Measurements from ENCODE around the gene RAB23.

Gene RAB23

DNA sequence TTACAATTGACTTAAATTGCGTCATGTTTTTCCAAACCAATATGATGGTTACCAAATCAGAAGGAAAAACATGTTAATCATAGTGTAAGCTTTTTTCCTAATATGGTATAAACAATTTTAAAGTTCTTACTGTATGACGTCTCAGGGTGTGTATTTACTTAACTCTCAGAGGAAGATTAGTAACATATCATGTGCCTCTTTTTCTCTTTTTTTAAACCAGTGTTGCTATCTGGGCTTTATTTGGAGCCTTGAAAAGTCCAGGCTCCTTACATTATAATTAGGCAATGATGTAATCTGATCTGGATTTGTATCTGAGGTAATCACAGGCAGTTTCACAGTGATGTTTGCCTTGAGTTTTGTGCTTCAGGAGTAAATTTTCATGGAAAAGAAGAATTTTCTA lies 20.4 kb upstream of the RAB23 start:
- DNase-seq = no peak

DNA sequence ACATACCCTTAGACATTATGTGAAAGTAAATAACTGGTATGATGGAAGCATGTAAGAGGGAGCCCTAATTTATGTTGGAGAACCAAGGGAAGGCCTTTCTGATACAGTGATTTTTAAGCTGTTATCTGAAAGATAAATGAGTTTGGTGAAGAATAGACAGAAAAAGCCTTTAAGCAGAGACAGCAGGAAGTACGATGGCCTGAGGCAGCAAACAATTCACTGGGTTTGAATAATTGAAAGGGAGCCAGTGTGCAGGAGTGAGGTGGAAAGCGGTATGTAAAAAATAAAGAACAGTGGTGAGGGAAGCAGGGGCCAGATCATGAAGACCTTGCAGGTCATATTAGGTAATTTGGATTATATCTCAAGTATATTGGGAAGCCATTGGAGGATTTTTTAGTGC lies 4.1 kb upstream of the RAB23 start:
- DNase-seq = no peak

DNA sequence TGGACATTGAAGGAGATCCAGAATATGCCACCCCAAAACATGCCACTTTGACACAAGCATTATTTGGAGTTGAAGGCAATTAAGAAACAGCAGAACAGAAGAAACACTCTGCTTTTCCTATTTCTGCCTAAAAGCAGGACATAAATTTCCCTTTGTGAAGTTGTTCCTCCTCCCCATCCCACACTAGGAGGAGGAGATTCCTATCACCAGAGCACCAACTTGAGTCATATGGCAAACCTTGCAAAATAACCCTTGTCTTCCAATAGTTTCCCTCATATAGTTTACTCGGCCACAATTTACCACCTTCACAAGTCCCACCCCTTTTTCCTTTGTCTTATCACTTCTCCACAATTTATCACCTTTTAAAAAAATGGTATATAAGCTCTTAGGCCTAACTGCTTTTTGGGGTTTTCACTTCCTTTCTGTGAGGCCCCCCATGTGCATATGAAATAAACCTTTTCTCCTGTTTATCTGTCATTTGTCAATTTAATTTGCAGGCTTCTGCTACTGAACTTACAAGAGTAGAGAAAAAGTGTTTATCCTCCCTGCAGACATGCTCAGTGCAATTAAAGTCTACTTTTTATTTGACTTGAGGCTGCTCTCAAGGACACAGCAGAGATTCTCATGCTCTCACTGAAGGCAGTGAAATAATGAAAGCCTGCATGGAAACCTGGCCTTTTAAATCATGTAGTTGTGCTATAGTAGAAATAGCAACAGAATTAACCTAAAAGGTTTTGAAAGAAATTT lies 2.8 kb upstream of the RAB23 start:
- no peak for DNase-seq

DNA sequence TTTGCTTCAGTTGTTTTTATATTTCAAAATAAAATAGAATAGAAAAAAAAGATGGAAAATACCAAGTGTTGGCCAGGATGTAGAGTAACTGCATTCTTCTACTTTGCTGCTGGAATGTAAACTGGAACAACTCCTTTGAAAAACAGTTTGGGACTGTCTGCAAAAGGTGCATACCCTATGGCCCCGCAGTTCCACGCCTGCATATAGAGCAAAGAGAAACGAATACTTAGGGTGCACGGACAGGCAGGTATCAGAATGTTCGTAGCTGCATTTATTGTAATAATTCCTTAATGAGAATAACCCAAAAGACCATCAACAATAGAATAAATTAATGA lies 603 bp upstream of the RAB23 start:
- no peak for DNase-seq

DNA sequence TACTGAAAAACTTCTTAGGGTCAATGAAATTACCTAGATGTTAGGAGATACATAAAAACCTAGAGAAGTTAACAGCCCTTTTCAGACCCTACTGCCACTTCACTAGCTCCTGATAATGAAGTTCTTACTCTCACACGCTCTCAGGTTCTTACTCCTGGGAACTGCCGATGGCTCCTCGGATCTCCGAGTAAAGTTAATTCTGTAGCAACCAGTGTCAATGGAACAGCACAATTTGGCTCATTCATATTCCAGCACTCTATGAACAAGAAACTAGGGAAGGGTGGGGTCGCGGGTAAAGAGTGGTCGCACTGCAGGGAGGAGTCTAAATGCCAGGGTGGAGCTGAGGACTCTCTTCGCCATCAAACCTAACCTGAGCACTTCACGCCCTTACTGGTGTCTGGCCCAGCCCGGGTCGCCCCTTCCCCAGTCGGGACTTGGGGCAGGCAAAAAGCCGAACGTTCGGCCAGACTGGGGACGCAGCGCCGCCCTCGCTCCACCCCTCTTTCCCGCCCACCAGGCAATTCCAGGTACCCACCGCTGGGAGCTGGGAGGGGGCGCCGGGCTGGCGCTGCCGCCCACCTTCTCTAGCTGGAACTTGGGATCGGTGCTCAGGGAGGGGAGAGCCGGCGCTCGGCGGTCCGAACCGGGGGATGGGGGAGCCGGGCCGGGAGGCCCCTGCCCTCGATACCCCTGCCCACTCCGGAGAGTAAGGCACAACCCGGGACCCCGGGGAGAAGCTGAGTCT lies 744 bp downstream of the RAB23 start:
- peak; percentile 88 for DNase-seq

DNA sequence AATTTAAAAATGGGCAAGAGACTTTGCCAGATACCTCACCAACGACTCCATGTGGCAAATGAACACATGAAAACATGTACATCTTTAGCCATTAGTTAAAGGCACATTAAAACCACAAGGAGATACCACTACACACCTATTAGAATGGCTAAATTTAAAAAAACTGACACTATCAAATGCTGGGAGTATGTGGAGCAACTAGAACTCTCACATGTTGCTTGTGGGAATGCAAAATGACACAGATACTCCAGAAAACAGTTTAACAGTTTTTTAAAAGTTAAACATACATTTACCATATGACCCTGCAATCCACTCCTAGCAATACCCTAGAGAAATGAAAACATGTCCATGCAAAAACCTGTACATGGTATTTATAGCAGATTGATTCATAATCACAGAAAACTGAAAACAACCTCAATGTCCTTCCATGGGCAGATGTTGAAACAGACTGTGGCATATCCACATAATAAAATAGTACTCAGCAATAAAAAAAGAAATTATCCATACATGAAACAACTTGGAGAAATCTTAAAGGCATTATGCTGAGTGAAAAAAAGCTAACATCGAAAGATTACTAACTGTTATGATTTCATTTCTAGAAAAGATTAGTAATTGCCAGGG lies 1.9 kb downstream of the RAB23 start:
- DNase-seq = no peak

DNA sequence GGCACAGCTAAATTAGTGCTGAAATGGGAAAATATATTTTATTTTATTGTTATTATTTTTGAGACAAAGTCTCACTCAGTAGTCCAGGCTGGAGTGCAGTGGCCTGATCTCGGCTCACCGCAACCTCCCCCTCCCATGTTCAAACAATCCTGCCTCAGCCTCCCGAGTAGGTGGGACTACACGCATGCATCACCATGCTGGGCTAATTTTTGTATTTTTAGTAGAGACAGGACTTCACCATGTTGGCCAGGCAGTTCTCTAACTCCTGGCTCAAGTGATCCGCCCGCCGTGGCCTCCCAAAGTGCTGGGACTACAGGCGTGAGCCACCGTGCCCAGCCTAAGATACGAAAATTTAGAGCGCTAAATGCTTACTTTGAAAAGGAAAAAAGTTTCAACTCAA lies 4.8 kb downstream of the RAB23 start:
- DNase-seq = no peak

DNA sequence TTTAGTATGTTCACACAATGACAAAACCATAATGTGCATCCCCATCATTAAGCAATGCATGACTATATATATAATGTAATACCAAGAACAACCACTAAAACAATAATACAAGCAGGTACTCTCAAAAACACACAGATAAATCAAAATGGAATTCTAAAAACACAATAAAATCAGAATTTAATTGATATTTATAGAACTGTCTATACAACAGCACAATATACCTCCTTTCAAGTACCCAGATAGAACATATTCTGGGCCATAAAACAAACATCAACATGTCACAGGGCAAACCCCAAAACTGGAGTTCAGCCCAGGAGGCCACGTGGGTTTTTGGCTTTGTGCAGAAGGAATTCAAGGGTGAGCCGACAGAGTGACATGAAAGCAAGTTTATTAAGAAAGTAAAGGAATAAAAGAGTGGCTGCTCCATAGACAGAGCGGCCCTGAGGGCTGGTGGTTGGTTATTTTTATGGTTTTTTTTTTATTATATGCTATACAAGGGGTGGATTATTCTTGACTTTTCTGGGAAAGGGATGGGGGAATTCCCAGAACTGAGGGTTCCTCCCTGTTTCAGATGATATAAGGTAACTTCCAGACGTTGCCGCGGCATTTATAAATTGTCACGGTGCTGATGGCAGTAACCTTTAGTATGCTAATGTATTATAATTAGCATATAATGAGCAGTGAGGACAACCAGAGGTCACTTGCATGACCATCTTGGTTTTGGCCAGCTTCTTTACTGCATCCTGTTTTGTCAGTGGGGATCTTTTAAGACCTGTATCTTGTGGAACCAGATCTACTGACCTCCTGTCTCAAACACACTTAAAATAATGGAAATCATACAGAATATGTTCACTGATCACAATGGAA lies 5.6 kb downstream of the RAB23 start:
- no peak for DNase-seq

DNA sequence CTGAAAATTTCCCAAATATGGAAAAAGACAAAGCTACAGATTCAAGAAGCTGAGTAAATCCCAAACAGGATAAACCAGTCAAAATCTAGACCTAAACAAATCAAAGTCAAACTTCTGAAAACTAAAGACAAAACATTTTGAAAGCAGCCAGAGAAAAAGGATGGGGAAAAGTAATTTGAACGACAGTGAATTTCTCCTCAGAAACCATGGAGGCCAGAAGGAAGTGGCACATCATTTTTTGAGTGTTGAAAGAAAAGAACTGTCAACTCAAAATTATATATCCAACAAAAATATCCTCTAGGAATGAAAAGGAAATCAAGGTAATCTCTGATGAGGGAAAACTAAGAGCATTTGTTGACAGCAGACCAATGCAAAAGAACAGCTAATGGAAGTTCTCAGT lies 6.8 kb downstream of the RAB23 start:
- no peak for DNase-seq

DNA sequence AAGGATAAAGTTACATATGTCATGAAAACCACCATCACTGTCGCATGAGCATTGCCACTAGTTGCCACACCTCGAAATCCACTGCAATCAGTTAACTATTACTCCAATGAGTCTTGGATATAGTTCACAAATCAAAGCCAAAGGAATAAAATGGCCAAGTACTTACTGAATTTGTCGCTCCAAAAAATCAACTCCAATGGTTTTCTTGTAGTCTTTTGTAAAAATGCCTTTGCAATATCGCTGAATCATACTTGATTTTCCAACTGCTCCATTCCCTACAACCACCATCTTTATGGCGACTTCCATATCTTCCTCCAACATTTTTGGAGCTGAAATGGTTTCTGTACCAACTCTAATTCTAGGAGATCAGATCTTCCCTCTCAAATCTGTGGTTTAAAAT lies 12.0 kb downstream of the RAB23 start:
- DNase-seq = no peak

DNA sequence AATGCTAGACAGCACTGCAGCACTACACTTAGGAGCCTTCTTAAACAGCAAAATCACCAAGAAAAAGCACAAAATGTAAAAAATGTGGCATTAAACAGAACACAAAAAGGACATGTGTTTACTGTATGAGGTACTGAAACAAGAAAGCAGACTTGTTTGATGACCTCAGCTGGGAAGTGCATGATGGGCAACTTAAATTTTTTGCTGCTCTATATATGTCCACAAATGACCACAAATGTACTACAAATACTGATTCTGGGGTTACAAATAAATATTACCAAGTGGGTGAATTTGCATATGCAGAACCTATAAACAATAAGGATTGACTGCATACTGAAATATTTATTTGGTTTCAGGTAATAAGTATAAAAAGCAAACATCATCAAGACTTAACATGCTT lies 13.1 kb downstream of the RAB23 start:
- no peak for DNase-seq

DNA sequence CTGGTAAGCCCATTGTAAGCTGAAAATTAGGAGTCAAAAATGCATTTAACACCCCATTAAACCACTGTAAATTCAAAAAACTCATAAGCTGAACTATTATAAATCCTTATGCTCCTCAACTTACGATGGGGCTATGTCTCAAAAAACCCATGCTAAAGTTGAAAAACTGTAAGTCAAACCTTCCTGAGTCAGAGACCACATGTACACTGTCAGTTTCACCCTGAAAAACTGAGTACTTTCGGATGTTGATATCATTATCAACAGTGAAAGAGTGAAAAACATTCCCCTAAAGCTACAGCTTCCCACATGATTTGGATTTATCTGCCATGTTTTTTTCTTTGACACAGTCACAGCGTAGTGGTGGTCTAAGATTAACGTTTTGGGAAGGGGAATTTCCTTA lies 14.2 kb downstream of the RAB23 start:
- no peak for DNase-seq

DNA sequence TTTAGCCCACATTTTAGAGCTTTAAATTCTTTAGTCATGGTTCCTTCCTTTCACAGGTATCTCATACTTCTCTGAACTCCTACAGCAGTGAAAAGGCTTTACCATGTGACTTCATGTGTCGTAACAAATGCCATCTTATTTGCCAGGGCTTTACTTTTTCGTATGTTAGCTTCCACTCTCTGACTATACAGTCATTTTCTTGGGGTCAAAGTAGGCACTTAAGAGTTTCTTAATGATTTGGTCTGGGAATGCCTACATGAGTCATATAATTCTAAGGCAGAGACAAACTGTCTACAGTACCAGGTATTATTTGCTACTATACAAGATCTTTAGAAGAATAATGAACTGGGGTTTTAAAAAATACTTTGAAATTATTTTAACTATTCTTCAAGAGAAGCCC lies 15.0 kb downstream of the RAB23 start:
- DNase-seq = no peak

DNA sequence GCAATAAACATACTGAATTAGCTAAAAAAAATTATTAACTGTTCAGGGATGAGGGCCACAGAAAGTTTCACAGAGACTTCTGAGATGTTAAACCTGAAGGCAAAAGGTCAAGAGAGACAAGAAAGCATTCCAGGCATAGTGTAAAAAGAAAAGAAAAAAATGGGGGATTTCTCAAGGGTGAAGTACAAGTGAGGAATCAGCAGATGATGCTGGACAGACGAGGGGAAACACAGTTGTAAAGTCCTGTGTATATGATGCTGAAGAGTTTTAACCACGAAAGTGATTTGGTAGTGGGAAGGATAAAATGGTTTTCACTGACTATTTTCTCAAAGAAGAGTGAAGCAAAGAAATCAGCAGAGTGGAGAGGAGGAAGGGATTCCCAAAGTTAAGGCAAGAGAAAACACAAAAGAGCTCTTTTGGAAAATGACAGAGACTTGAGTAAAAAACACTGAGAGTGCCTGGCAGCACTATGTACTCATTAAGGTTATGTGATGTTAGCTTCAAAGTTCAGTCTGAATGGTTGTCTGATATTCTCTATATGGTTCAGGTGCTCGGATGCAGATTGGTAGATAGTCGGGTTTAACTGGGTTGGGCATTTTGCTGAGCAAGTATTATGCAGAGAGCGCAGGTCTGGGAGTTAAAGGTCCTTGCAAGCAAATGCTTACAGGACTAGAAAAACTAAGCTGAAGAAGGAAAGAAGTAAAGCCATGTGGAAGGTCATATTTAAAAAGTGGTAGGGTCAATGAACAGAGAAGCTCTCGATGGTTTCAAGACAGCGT lies 16.4 kb downstream of the RAB23 start:
- DNase-seq = no peak

DNA sequence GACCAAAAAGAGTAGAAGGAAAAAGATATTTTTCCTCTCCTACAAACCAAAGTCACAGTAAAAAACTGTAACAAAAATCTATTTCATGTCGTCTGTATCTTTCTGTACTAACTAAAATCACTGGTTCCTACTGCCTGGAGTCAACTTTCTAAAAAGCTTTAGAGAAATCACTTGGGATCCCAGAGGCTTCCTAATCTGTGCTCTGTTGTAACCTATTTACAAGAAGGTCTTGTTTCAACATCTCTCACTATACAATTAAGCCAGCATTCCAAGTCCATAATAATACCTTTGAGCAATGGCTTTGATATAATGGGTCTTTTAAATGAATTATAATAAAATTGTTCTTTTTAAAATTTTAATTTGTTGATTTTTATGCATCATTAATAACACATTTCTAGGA lies 20.4 kb downstream of the RAB23 start:
- no peak for DNase-seq

DNA sequence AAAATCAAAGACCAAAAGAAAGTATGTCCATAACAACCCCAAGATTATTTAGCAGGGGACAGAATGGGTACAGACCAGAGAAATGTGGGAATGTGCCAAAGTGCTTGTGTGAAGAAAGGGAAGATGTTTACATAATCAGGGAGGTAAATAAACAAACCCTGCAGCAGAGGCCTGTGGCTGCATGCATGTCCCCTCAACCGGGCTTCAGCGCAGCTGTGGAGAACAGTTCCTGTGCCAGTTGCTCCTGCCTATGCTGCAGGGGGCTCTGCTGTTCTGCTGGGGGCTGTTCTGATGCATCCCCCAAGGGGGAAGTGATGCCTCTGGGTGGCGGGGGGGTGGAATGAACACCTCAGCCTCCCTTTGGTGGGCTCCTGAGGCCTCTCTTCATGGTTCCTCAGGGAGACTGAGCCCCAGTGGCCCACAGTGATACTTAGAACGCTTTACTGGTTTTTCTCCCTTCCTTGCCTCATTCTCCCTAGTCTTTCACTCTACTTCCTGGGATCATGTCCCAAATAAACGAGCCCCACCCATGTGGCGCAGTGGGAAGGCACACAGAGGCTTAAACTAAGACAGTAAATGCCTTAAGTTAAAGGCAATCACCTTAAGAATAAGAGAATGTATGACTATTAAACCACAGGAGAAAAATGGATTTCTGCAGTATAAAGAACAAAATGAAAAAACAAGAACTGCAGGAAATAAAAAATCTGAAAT lies 23.0 kb downstream of the RAB23 start:
- no peak for DNase-seq

DNA sequence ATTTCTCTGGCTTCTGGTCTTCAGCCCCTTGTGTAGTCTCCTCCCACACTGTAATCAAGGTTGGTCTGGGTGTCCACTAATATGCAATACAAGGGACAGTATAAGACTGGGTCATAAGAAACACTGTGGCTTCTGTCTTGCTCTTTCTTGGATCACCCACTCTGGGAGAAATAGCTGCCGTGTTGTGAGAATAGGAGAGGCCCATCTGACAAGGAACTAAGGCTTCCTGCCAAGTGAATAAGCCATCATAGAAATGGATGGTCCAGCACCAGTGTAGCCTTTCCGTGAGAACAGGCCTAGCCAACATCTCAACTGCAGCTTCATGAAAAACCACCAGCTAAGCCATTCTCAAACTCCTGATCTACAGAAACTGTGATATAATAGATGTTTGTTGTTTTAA lies 26.6 kb downstream of the RAB23 start:
- no peak for DNase-seq

DNA sequence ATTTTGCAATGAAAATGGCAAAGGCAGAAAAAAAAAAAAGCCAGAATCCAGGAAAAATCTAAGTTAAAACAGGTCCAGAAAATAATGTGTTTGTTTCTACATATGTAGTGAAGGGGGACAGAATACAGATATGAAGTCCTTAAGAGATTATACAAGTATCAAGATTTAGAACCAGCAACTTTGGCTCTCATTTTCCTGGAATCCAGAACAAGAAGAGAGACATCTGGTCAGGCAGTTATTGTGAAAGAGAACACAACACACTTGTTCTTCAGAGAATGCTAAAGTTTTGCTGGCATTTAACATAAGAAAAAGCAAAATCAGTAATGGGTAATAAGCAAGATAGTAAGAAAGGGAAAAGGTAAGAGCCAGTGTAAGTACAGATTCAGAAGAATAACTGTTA lies 28.9 kb downstream of the RAB23 start:
- DNase-seq = no peak

DNA sequence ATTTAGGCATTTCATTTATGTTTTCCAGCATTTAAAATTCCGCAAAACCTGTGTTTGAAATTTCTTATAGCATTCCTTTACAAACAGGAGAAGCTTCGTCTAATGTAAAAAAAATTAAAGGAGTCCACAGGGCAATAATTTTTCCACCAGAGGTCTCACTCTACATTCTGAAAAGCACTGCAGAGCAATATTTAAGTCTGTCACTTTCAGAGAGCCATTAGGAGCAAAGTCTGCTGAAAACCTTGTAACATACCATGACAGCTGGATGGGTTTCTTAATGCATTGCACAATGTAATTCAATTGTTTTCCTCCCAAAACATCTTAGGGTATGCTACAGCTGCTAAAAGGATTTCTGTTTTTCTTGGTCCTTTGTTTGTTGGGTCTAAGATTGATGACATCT lies 32.0 kb downstream of the RAB23 start:
- peak; percentile 28 for DNase-seq

DNA sequence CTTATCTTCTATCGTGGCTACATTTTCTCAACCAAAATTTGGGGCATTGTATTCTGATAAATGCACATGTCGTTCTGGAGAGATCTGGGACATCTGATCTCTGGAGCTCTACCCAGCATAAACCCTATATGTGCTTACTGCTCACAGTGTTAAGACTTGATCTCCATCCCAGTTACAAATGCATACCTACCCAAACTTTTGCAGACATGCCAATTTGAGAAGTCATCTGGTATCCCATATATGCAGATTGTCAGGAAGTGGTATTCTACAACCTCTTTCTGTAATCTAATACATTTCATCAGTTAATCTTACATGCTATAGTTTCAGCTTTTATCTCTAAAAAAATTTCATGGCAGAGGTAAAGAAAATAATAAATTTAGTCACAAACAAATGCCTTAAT lies 38.8 kb downstream of the RAB23 start:
- no peak for DNase-seq

DNA sequence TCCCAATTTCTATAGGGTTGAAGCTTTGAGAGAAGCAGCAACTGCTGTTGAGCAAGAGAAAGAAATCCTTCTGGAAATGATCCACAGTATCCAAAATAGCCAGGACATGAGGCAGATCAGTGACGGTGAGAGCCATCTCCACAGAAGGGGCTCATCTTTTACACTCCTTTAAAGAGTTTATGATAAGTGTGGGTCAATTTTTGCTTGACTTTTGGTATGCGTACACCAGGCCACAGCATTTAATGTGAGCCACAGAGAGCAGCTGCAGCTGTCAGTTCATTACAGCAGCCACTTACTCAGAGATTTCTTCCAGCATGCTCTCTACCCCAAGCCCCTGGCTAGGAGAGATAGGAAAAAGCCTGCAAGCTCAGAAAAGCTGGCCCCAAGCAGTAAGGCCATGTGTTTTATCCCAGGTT lies 40.1 kb downstream of the RAB23 start:
- peak; percentile 58 for DNase-seq

DNA sequence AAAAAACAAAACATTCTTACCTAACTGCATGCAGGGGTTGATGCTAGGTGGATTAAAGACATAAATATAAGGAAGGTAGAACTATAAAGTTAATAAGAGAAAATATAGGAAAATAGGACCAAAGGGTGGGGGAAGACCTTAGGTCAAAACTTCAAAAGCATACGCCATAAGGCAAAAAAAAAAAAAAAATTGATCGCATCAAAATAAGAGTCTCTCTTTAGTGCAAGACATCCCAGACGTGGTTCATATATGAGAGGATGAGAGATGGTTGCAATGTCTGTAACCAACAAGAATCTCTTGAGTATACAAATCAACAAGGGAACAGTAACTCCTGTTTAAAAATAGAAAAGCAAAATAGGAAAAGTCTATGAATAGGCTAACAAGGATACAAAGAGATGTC lies 41.5 kb downstream of the RAB23 start:
- no peak for DNase-seq
